Measurements from ENCODE around the gene ATG16L2. TPM values are rescaled to one million over a fixed set of nuclear protein-coding genes. Genes with fewer than 3 reads are reported as not detected.

The ATG16L2 gene
- total RNA-seq: 10 to 100 TPM in 1 of 2 donors, 1 to 10 TPM in 1; 9.0 to 10.0 TPM

DNA sequence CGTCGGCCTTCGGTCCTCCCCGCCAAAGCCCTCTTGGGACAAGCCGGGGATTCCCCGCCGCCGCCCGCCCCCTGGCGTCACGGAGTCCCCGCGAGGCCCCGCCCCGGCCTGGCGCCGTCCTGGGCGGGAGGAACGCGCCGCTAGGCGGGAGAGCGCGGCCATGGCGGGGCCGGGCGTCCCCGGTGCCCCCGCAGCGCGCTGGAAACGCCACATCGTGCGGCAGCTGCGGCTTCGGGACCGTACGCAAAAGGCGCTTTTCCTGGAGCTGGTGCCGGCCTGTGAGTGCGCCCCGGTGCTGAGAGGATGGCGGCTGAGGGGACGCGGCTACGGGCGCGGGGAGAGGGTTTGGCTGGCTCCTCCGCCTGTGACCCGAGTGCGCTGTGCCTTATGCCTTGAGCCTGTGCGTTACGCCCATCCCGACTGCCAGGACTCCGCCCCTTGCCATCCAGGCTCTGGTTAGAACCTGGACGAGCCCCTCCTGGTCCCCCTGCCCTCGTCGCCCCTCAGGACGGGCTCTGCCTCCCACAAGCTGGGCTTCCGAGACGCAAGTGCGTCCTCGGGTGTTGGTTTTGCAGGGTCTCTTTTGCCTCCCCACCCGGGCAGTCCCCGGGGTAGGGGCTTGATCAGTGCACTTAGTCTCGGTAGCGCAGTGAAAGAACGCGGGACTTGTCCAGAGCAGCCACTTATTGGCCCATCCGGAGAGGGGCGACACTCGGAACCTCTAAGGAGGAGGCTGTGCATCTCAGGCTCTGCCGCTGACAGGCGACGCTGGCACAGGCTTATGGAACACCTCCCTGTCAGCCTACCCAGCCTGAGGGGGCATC lies at the start of gene ATG16L2:
ATG16L2 (plus strand) TSS at position 126 of the 824 bp plus-strand sequence; CDS start at position 161, 35 bp downstream.
- Histone ChIP-seq H3K9me3 (no peaks in the 10 kb centered on the region), H3K27ac (peak within 1 kb of the TSS; percentile 95 to 96), H3K36me3 (peaks cover 21% of the 10 kb centered on the region), H3K4me3 (peak within 1 kb of the TSS; percentile 72 to 96), H3K27me3 (no peaks in the 10 kb centered on the region), H3K4me1 (peaks cover 0 to 40% of the 10 kb centered on the region in 2 donors)
- TF ChIP-seq, protein P1, sequence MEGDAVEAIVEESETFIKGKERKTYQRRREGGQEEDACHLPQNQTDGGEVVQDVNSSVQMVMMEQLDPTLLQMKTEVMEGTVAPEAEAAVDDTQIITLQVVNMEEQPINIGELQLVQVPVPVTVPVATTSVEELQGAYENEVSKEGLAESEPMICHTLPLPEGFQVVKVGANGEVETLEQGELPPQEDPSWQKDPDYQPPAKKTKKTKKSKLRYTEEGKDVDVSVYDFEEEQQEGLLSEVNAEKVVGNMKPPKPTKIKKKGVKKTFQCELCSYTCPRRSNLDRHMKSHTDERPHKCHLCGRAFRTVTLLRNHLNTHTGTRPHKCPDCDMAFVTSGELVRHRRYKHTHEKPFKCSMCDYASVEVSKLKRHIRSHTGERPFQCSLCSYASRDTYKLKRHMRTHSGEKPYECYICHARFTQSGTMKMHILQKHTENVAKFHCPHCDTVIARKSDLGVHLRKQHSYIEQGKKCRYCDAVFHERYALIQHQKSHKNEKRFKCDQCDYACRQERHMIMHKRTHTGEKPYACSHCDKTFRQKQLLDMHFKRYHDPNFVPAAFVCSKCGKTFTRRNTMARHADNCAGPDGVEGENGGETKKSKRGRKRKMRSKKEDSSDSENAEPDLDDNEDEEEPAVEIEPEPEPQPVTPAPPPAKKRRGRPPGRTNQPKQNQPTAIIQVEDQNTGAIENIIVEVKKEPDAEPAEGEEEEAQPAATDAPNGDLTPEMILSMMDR (IDR thresholded peaks at IDR 0.05): peak in 1 of 2 donors; percentile 64
- DNase-seq (ENCODE audit: low spot score): peak; percentile 84

GRCh38 chr11:72764503-72764902 lies 49.7 kb upstream of the ATG16L2 start:
- DNase-seq (ENCODE audit: low spot score): no peak
- Histone ChIP-seq H3K27me3 (no peaks in the 10 kb centered on the region), H3K36me3 (no peaks in the 10 kb centered on the region), H3K4me3 (no peak overlapping the region), H3K9me3 (no peaks in the 10 kb centered on the region), H3K27ac (no peak overlapping the region), H3K4me1 (peaks cover 0 to 9% of the 10 kb centered on the region in 2 donors)
- TF ChIP-seq, protein P1 (IDR thresholded peaks at IDR 0.05): no peak

DNA sequence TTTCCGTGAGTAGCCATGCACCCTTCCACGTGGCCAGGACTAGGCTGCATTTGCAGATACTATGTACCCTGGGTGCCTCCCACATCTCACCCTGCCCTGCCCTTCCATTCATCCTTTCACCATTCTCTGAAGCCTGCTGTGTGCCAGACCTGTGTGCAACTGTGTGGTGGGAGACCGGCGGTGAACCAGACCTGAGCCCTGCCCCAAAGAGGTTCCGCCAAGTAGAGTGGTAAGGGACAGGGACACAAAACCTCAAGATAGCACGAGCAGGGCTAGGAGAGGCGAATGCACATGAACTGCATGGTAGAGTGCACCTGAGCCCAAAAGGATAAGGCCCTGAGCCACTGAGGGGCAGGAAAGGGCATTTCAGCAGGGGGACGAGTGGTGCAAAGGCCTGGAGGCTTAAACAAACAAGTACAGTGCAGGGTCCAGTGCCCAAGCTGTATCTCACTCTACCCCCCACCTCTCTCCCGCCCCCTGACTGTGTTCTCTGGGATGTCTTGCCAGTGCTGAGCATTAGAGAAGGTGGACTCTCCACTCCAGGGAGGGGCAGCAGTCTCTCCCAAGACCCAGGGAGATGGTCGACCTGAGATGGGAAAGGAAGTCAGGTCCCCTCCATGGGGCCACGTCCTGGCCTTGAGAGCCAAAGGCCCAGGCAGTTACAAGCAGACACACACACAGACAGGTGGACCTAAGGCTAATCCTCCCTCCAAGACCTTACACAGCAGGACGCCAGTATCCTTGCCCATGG lies 47.9 kb upstream of the ATG16L2 start:
- Histone ChIP-seq H3K9me3 (no peaks in the 10 kb centered on the region), H3K4me1 (peaks cover 0 to under 1% of the 10 kb centered on the region in 2 donors), H3K36me3 (no peaks in the 10 kb centered on the region), H3K4me3 (no peak overlapping the region), H3K27ac (no peak overlapping the region), H3K27me3 (no peaks in the 10 kb centered on the region)
- TF ChIP-seq, protein P1 (IDR thresholded peaks at IDR 0.05): no peak
- DNase-seq (ENCODE audit: low spot score): no peak

GRCh38 chr11:72767203-72768062 lies 46.8 kb upstream of the ATG16L2 start:
- Histone ChIP-seq H3K4me1 (peaks cover 0 to 11% of the 10 kb centered on the region in 2 donors), H3K9me3 (no peaks in the 10 kb centered on the region), H3K27me3 (no peaks in the 10 kb centered on the region), H3K27ac (no peak overlapping the region), H3K36me3 (no peaks in the 10 kb centered on the region), H3K4me3 (no peak overlapping the region)
- no peak for DNase-seq (ENCODE audit: low spot score)
- TF ChIP-seq, protein P1 (IDR thresholded peaks at IDR 0.05): no peak

DNA sequence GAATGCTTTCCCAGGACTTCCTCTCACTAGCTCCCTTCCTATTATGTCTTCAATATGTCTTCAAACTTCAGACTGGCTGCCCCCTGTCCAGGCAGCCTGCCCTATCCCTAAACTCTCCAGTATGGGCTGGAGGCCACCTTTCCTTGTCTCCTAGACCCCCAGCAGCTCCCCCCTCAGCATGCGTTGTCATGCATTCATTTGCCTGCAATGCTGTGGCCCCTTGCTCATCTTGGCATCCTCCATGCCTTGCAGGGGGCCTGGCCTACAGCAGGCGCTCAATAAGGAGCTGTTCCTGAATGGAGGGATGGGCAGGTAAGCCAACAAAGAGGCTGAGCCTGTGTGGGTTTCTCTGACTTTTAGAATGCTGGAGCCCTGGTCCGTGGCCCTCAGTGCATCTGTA lies 45.6 kb upstream of the ATG16L2 start:
- H3K4me1 ChIP-seq: peaks cover 0 to 23% of the 10 kb centered on the region in 2 donors
- TF ChIP-seq, protein P1 (IDR thresholded peaks at IDR 0.05): no peak
- no peak for DNase-seq (ENCODE audit: low spot score)
- no peak overlapping the region for H3K27ac ChIP-seq
- H3K36me3 ChIP-seq: no peaks in the 10 kb centered on the region
- H3K9me3 ChIP-seq: no peaks in the 10 kb centered on the region
- no peak overlapping the region for H3K4me3 ChIP-seq
- H3K27me3 ChIP-seq: no peaks in the 10 kb centered on the region
